HG02884 (cell line): ENCODE results near the gene PDE4D.
"Not testable (repeated sequence)": the region's sequence is repeated elsewhere in the genome, so short reads cannot be mapped to it uniquely, and the experiment has no call there.

ENCODE experiments used
- ATAC-seq: cut with Tn5 transposase; IDR thresholded peaks from one replicate; pipeline ENCODE4 v1.9.1; 2021; ENCODE audit warnings: mild to moderate bottlenecking, moderate library complexity; ENCODE audit not compliant: unreplicated experiment

Gene PDE4D

DNA sequence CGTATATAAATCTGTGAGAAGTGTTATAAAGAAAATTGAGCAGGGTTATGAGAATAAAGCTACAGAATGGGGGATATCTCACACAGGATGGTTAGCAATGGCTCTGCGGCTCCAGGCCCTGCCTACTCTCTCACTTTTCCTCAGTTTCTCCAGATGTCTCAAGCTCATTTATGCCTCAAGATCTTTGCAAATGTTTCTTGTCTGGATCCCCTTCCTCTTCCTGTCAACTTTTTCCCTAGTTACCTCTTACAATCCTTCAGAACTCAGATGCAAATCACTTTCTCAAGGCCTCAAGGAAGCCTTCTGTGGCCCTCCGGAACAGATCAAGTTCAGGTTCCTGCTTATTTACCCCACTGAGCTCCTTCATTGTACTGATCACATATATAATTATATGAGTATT, 924.3 kb downstream of the PDE4D start:
- no peak for ATAC-seq

GRCh38 chr5:58968350-58968749, 925.2 kb downstream of the PDE4D start:
- no peak for ATAC-seq

- no peak for ATAC-seq
Observed at GRCh38 chr5:58967597-58968281, 925.8 kb downstream of the PDE4D start.

- ATAC-seq = no peak
Observed at GRCh38 chr5:58965677-58966414, 927.7 kb downstream of the PDE4D start.

DNA sequence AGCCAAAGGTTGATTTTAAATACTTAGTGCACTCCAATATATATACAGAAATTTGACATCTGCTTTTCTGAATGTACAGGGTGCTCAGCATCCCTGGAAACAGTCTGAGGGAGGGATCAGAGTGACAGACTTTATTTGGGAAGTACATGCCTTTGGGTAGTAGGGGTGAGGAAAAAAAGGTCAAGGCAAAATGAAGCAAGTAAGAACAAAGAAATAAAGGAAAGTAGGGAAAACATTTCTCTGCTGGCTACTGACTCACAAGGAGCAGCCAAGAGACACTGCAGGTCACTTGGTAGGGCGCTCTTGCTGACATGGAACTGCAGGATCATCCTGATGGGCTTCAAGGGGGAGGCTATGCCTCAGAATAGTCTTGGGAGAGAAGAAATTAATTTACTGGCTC, 929.7 kb downstream of the PDE4D start:
- no peak for ATAC-seq

DNA sequence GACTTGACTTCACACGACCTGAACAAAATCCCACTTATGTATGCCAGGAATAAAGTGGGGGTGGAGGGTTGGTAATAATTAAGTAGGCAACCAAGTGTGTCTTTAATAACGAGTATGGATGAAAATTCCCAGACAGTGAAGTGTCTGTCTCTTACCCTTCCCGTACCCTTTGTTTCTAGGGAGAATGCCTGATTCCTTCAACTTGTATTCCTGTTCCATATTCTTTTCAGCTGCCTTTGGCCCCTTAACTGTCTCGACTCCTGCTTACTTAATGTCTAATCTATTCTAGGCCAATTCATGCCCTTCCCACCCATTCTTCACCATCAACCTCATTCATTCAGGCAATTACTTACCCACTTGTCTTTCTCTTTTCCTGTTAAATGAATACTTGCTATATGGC, 930.2 kb downstream of the PDE4D start:
- no peak for ATAC-seq

DNA sequence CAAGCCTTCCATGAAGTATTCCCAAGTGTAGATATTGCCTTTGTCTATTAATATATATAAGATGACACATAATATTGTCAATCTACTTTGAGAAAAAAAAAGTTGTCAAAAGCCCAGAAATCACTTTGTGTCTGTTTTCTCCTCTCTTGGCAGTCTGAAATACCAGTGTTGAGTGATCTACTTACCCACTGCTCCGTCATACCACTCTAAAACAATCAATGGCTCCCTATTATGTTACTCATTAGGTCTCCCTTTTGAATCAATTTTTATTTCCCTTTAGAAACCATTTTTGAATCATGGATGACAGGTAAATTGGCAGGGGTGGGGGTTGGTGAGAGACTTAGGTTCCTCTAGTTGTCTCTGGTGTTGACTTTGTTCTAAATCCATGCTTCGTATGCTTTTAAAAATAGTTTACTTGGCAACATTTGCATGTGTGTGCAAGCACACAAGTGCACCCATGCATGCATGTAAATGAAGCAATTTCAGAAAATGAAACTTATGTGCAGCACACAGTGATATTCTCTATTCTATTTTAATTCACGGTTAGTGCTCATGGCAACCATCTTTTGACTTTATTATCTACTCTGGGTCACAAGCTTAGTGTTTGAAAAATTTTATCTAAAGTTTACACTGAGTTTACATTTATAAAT, 931.8 kb downstream of the PDE4D start:
- peak; percentile 67 for ATAC-seq

DNA sequence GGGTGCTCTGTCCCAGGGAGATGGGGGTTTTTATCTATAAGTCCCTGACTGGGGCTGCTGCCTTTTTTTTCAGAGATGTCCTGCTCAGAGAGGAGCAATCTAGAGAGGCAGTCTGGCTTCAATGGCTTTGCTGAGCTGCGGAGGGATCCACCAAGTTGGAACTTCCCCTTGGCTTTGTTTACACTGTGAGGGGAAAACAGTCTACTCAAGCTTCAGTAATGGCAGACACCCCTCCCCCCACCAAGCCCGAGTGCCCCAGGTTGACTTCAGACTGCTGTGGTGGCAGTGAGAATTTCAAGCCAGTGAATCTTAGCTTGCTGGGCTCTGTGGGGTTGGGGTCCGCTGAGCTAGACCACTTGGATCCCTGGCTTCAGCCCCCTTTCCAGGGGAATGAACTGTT, 934.8 kb downstream of the PDE4D start:
- ATAC-seq = no peak

GRCh38 chr5:58953218-58953617, 940.3 kb downstream of the PDE4D start:
- not testable (repeated sequence) for ATAC-seq

GRCh38 chr5:58950224-58950623, 943.3 kb downstream of the PDE4D start:
- no peak for ATAC-seq

DNA sequence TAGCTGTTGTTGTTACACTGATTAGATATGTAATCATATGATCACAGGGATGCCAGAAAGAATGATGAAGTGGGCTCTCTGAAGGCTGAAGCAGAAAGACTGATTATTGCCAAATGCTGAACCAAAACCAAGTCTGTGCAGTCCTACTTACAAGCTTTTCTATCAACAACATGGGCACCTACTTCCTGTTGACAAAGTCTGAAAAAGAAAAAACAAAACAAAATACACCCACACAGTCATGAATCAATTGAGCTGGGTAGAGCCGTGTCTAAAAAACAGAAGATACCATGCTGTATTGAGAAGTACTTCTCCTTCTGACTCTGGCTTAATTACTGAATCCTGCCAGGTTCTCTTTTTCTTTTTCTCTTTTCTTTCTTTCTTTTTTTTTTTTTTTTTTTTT, 947.3 kb downstream of the PDE4D start:
- ATAC-seq = no peak

- no peak for ATAC-seq
Observed at GRCh38 chr5:58944221-58944620, 949.3 kb downstream of the PDE4D start.

DNA sequence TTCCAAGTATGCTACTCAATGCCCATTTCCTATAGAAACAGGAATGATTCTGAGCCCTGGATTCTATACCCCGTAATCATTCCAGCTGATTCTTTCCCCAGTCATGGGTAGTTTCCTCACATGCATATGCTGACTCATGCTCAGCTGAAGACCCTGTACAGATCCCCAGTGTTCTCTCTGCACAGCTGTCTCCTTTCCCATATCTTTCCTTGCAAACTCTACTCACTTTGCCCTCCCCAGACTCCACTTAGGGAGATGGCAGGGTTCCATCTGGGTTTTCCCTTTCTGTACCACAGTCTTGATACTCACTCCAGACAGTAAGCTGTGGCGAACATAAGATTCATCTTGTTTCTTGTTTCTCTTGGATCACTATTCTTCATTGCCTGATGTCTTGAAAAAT, 953.1 kb downstream of the PDE4D start:
- no peak for ATAC-seq

DNA sequence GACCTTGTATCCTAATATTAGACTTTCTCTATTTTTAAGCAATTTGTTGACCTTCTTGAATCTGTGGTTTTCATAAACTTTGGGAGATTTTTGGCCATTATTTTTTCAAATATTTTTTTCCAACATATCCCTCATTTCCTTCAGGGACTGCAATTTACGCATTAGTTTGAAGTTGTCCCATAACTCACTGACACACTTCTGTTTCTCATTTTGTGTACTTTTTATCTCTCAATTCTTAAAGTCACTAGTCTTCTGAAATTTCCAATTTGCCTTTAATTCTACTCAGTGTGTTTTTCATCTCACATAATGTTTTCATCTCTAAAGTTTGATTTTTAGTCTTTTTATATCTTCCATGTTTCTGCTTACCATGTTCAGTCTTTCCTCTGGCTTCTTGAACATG, 953.9 kb downstream of the PDE4D start:
- ATAC-seq = no peak

GRCh38 chr5:58938563-58939424, 954.7 kb downstream of the PDE4D start:
- no peak for ATAC-seq

DNA sequence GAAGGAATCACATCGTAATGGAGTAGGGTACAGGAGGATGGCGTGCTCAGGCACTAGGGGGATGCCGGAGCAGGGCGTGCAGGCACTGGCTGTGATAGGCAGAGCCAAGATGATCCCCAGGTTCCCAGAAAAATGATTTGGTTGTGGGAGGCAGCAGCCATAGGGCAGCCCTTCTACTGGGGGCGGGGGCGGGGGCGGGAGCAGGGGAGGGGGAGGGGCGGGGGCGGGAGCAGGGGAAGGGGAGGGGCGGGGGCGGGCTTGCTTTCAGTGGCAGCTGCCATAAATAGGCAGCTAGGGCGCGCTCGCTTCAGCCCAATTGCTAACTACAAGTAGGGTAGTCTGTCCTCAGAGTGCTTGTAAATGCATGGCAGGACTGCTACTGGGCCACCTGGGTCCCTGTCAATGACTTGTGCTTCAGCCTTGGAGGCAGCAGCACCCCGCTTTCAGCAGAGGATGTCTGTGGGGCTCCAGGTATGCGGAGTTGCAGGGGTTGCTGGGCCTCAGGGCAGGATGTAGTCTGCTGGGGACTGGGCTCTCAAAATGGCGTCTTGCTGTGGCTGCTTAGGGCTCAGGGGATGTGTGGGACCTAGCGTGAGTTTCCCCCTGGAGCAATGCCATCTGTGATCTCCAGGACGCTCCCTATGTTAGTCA, 956.4 kb downstream of the PDE4D start:
- ATAC-seq = no peak

GRCh38 chr5:58934629-58935097, 958.9 kb downstream of the PDE4D start:
- no peak for ATAC-seq

DNA sequence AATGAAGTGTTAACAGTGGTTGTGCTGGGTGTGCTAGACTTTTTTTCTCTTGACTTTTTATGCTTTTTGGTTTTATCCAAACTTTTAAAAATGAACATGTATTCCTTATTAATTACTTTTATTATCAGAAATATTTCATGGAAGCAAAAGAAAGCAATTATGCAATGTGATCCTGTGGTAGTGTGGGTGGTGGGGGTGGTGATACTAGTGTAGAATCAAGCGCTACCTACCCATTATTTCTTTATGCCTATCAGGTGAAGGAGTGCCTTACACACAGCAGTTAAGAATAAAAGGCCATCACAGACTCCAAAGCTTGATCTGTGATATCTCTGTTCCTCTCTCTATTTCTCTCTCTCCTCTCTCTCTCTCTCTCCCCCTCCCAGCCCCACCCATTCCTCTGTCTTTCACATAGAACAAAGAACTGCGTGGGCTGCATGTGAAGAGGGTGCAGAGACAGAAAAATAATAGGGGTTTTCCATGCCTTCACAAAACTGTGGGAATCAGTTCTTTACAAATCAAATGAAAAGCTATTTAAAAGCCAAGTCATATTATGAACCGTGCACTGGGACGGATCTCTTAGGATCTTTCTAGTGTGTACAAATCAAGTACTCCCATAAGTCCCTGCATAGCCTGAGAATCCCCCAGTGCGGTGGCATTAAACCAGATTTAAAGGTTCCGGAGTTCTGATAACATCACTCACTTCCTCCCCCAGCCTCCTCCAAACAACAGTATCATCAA, 959.5 kb downstream of the PDE4D start:
- no peak for ATAC-seq

- no peak for ATAC-seq
Observed at GRCh38 chr5:58932057-58932612, 961.4 kb downstream of the PDE4D start.

GRCh38 chr5:58930520-58930919, 963.0 kb downstream of the PDE4D start:
- ATAC-seq = no peak
